Measurements from ENCODE around the gene SERPINB11. TPM values are rescaled to one million over a fixed set of nuclear protein-coding genes. Genes with fewer than 3 reads are reported as not detected.

Gene SERPINB11
- total RNA-seq, 1 donor from 2014 or later: not detected

DNA sequence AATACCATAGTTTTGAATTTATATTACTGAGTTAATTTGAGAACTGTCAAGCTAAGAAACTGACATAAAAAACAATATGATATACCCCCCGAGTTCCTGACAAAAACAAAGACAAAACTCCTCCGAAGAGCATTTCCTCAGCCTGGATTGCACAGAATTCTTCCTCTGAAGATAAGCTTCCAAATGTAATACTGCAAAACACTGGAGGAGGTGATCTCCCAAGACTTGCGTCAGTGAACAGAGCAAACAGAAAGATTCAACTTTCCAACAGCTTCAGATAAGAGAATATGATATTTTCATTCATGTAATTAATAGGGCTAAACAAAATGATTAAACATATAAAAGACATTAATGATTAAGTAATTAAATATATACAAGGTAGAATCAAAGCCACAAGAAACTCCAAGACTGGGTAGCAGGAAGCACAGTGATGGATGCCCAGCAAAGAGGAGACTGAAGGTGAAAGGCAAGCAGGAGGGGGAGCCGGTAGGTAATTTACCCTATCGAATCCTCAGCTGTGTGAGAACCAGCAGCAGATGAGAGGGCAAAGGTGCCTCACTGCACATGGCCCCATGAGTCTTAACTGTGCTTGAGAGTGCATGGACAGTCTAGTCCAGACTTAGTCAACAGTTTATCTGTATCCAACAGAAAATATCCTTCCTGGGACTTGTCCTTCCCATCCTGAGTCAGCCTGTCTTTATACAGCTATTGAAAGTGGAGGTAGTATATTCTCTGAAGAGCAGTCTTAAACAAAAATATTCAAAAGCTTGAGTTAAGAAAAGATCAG is 22.7 kb upstream of the SERPINB11 start:
- Histone ChIP-seq H3K27ac (replicated peaks) (no peak overlapping the region), H3K27me3 (ENCODE audit: low read depth) (no peaks in the 10 kb centered on the region), H3K36me3 (no peaks in the 10 kb centered on the region), H3K4me3 (no peak overlapping the region), H3K9me3 (replicated peaks) (no peaks in the 10 kb centered on the region), H3K4me1 (no peaks in the 10 kb centered on the region)
- TF ChIP-seq, protein P1, sequence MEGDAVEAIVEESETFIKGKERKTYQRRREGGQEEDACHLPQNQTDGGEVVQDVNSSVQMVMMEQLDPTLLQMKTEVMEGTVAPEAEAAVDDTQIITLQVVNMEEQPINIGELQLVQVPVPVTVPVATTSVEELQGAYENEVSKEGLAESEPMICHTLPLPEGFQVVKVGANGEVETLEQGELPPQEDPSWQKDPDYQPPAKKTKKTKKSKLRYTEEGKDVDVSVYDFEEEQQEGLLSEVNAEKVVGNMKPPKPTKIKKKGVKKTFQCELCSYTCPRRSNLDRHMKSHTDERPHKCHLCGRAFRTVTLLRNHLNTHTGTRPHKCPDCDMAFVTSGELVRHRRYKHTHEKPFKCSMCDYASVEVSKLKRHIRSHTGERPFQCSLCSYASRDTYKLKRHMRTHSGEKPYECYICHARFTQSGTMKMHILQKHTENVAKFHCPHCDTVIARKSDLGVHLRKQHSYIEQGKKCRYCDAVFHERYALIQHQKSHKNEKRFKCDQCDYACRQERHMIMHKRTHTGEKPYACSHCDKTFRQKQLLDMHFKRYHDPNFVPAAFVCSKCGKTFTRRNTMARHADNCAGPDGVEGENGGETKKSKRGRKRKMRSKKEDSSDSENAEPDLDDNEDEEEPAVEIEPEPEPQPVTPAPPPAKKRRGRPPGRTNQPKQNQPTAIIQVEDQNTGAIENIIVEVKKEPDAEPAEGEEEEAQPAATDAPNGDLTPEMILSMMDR (IDR thresholded peaks at IDR 0.05; ENCODE audit: borderline replicate concordance): no peak
- intact Hi-C loops (cut with micrococcal nuclease): no loop called here
- DNase-seq: no peak

DNA sequence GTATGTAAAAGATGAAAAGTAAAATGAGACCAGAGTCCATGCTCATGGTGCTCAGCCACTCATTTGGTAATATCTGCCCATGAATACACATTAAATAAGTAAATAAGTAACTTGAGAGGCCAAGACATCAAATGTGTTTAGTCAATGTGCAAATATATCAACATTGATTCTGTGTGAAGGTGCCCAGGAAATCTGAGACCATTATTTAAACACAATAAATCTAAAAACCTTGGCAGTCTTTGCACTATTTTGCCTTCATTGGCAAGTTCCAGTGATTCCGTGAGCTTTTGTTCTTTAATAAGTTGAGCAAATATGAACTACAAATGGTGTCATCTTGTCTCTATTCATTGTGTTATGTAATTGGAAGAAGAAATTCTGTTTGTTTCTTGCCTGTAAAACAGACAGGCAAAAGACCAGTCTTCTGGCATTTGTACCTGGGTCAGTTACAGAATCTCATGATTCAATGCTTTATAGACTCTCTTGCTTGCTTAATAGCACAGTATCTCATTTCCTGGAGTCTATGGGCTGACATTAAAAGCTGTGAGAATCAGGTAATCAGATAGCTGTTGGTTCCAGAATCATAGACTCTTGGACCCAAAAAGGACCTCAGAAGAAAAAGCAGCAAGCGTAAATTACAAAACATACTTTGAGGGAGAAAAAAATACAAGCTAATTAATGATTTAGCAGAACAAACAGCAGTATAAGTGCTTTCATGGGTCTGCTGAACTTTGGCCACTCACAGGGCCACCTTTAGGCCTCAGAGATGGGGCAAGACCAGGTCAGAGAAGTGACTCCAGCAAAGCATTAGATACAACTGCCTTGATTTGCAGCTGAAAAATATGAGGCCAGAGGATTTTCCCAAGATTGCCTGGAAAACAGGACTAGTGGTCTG is 21.1 kb upstream of the SERPINB11 start:
- Histone ChIP-seq H3K27me3 (ENCODE audit: low read depth) (no peaks in the 10 kb centered on the region), H3K4me1 (no peaks in the 10 kb centered on the region), H3K4me3 (no peak overlapping the region), H3K36me3 (no peaks in the 10 kb centered on the region), H3K9me3 (replicated peaks) (no peaks in the 10 kb centered on the region), H3K27ac (replicated peaks) (no peak overlapping the region)
- TF ChIP-seq, protein P1 (IDR thresholded peaks at IDR 0.05; ENCODE audit: borderline replicate concordance): no peak
- DNase-seq: no peak
- intact Hi-C loops (cut with micrococcal nuclease): no loop called here

GRCh38 chr18:63683152-63683551 is 19.6 kb upstream of the SERPINB11 start:
- H3K9me3 ChIP-seq (replicated peaks): no peaks in the 10 kb centered on the region
- H3K4me3 ChIP-seq: no peak overlapping the region
- no peaks in the 10 kb centered on the region for H3K27me3 ChIP-seq (ENCODE audit: low read depth)
- TF ChIP-seq, protein P1 (IDR thresholded peaks at IDR 0.05; ENCODE audit: borderline replicate concordance): no peak
- H3K4me1 ChIP-seq: no peaks in the 10 kb centered on the region
- H3K36me3 ChIP-seq: no peaks in the 10 kb centered on the region
- DNase-seq: no peak
- H3K27ac ChIP-seq (replicated peaks): no peak overlapping the region
- intact Hi-C loops (cut with micrococcal nuclease): no loop called here

DNA sequence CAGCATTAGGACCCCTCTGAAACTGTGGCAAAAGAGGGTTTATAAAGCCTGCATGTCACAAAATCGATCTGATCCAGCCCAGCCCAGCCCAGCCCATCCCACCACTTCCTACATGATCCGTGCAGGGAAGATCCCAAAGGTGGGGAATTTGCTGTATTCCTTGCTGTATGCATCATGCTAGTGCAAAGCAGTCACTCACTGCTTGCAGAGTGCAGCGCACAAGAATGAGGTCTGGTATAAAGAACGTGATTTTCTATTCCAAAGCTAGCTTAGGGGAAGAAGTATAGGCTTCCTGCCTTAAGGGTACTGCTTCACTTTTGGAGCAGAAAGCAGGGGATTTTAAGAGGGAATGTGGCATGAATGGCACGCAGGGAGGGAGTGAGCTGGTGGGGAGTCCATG is 18.9 kb upstream of the SERPINB11 start:
- Histone ChIP-seq H3K4me3 (no peak overlapping the region), H3K36me3 (no peaks in the 10 kb centered on the region), H3K4me1 (no peaks in the 10 kb centered on the region), H3K27me3 (ENCODE audit: low read depth) (no peaks in the 10 kb centered on the region), H3K27ac (replicated peaks) (no peak overlapping the region), H3K9me3 (replicated peaks) (no peaks in the 10 kb centered on the region)
- TF ChIP-seq, protein P1 (IDR thresholded peaks at IDR 0.05; ENCODE audit: borderline replicate concordance): no peak
- DNase-seq: no peak
- intact Hi-C loops (cut with micrococcal nuclease): no loop called here

DNA sequence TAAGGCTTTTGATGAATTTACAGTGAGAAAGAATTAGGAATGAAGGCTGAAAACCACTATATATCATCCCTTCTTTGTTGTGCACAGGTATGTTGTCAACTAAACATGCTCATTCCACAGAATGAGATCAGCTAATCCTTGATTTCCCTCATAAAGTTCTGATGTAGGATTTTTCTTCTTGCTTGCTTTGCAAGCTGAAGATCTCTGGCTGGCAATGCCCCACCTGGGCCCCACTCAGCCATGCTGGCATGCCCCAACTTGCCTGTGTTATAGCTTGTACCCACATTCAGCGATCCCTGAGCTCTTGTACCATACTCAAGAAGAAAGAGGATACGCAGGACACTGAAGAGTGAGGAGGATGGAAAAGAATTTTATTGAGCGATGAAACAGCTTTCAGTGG is 18.0 kb upstream of the SERPINB11 start:
- Histone ChIP-seq H3K4me3 (no peak overlapping the region), H3K36me3 (no peaks in the 10 kb centered on the region), H3K27ac (replicated peaks) (no peak overlapping the region), H3K9me3 (replicated peaks) (peaks cover 2% of the 10 kb centered on the region), H3K4me1 (no peaks in the 10 kb centered on the region), H3K27me3 (ENCODE audit: low read depth) (no peaks in the 10 kb centered on the region)
- DNase-seq: no peak
- TF ChIP-seq, protein P1 (IDR thresholded peaks at IDR 0.05; ENCODE audit: borderline replicate concordance): no peak
- intact Hi-C loops (cut with micrococcal nuclease): no loop called here
